Endometrial microvascular endothelial cells (primary cell): ENCODE results near the gene TMEM54. TPM values are rescaled to one million over a fixed set of nuclear protein-coding genes. Genes with fewer than 3 reads are reported as not detected.

ENCODE experiments used
- in situ Hi-C: cut with HindIII; loops from 2 replicates; pipeline ENCODE4 v1.10.0; 2017; ENCODE audit warnings: low sequenced_read_pairs, low pct_unique_long_range_greater_than_20kb; ENCODE audit errors: inconsistent ontology term
- total RNA-seq: library from RNA; depleted of rRNA; stranded (reverse); fragments of >200 nt; gene quantifications from one replicate; pipeline ENCODE4 v1.2.3, GENCODE V29; 2015; ENCODE audit errors: inconsistent ontology term

The TMEM54 gene
- total RNA-seq, 1 donor from 2014 or later: 8.0 TPM

DNA sequence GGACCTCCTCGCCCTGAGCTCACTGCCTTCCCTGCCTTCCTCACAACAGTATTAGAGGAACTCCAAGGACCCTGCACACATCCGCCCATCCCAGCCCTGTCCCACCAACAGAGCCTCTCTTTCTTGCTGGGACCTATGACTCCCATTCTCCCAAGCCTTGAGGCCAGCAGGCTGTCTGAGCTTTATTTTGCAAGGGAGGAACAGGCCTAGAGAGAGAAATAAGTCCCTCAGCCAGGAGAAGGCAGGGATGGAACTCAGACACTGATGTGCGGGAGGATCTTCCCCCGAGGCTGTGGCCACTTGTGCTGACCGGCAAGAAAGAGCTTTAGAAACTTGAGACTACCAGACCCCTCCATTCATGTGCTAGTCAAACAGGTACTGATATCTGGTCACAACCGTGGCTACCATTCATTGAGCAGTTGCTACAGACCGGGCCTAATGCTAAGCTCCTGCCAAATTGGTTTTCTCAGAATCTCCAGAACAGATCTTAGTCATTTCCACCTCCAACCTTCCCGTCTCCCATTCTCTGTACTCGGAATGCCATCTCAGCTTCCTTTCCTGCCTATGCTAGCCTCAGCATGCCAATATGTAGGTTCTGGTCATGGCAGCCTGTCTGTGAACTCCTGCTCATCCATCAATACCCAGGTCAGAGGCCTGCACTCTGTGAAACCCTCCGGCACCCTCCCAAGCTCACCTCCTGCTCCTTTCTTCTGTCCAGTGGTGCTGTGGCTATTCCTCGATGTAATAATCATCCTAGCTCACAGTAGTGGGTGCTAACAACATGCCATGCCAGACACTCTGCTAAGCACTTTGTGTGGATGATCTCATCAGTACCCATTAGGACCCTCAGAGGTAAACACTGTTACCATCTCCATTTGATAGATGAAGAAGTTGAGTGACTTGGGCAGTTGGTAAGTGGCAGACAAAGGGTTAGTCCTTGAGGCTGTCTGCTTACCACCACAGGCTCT lies 3.8 kb downstream of the TMEM54 start:
- in situ Hi-C loops: no loop called here

DNA sequence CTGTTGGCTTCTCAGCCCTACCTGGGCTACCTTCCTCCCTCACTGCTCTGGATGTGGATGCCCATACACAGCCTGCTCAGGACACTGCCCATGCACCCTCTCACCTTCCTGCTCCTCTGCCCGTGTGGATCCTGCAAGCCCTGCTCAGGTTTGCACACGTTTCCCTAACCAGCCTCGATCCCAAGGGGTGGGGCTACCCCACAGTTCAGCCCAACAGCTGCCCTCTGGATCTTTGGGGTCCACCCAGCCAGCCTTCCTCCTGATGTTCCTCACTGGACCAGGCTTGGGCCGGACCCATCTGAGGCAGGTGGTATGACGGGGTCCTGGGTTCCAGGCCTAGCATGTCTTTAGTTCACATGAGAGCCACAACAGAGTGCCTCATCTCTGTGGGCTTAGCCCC lies 4.7 kb downstream of the TMEM54 start:
- in situ Hi-C loops: no loop called here

DNA sequence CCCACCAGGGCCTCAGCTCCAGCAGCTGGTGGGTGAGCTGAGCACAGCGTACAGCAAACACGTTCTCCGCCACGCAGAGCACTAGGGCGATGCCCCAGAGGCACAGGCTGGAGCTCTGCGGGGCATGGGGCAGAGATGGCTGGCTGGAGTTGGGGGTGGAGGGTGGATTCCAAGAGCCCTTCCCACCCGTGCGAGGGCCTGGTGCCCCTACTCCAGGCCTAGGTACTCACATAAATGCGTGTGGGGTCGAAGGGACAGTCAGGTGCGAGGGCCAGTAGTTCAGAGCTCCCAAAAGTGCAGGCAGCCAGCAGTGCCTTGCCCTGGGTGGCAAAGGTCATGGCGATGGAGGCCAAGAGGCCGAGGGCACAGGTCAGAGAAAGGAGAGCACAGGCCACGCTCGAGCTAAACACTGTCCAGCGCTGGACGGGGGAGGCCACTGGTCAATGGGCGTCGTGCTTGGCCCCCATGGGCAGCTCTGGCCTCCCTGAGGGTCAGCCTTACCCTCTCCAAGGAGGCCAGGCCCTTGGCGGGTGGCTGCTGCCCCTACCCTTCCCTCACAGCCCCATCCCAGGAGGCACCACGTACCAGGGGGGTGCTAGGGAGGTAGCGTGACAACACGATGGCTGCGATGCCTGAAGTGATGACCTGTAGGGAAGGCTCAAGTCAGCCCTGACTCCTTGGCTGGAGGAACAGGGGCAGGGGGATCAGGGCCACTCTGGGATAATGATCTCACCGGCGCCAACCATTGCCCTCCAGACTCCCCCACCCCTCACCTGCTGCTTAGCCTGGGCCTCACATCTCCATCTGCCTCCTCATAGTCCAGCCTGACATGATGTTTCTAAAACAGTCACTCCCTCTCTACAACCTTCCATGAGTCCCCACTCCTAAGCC lies 5.6 kb downstream of the TMEM54 start:
- in situ Hi-C loops: no loop called here

DNA sequence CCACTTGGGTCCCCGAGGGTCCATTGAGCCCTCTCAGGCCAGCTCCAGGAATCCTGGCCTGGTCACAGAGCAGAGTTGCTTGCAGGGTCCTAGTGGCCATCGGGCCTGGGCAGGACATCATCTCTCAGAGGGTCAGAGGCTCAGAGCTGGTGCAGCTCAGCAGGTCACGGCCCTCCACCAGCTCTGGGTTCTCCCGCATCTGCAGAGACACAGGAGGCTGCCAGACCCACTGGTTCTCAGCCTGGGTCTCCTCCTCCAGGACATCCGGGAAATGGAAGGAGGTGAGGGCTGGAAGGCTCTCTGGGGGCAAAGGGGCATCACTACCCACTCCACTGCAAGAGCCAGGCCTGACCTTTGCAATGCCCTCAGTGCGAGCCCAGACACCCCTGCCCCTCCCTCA lies 6.5 kb downstream of the TMEM54 start:
- in situ Hi-C loops: no loop called here

DNA sequence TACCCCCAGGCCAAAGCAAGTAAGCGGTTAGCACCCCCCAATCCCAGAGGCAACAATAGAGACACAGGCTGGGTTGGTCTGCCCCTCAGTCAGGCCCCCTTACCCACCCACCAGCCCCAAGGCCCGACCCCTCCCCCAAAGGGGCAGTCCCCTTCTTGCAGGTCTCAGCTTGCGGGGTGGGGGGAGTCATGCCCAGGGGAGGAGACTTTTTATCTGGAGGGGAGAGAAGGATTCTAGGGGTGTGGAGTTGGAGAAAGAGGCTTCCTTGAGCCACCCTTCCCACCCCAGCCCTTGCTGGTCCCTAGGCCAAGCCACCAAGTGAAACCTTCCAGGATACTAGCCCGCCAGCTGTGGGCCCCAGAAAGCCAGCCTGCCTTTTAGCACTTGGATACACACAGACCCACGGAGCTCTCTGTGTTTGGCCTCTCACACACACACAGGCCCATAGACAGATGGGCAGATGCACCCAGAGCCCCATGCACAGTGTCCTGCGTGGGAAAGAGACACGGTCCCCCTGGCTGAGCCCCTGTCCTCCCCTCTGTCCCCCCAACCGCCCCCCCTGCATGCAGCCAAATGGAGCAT lies 7.1 kb downstream of the TMEM54 start:
- in situ Hi-C loops: no loop called here

DNA sequence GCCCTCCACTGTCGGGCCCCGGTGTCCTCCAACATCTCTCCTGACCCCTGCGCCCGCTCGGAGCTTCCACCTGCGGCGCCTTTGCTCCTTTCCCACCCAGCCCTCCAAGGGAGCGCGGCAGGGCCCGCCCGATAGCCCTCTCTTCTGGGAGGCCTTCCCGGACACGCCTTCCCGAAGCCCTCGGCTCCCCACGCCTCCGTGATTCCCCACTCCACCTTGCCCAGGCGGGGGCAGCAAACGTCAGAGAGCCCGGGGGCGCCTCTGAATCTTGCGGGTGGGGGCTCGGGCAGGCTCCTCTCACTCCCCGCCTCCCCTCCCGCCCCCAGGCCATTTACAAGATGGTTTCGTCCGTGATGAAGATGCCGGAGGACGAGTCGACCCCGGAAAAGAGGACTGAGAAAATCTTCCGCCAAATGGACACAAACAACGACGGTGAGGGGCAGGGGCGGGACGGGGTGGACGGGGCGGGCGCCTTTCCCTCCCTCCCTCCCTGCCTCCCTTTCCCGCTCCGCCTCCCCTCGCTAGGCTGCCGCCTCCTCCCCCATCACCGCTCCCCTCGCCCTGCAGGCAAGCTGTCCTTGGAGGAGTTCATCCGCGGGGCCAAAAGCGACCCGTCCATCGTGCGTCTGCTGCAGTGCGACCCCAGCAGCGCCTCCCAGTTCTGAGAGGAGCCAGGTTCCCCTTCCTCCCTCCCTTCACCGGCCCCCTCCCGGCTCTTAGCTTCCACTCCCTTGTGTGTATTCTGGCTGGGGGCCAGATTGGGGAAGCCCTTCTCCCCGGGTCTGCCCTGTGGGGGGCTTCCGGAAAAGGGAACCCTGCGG lies 7.8 kb downstream of the TMEM54 start:
- in situ Hi-C loops: no loop called here

DNA sequence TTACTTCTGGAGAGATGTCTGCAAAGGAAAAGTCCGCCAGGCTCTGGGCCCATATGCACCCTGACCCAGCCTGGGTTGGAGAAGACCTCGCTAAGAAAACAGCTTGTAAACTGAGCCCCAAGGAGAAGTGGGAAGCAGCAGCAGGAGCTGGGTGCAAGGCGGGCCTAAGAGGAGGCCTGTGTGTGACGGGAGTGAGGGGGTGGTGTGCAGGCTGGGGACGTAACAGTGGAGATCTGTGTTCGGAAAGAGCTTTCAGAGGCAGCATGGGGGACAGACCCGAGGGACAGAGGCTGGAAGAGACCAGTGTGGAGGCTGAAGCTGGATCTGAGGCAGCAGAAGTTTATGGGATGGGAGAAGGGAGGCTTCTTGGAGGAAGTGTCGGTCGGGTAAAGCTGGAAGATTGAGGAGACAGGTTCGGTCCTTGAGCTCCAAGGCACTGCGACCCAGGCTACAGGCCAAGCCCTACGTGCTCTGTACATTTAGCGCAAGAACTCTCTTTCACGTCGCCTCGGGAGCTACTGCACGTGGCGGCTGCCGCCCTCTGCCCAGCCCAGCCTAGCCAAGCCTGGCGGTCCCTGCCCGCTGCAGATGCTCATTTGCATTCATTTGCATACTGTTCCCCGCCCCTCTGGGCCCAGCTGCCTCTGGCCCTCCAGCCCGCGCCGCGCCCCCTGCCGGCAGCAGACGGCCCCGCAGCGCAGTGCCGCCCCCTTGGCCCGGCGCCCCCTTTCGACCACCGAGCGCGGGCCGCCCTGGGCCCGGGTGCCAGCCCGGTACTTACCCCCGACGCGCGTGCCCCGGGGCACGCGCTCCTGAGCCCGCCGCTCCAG lies 8.6 kb downstream of the TMEM54 start:
- in situ Hi-C loops: no loop called here

DNA sequence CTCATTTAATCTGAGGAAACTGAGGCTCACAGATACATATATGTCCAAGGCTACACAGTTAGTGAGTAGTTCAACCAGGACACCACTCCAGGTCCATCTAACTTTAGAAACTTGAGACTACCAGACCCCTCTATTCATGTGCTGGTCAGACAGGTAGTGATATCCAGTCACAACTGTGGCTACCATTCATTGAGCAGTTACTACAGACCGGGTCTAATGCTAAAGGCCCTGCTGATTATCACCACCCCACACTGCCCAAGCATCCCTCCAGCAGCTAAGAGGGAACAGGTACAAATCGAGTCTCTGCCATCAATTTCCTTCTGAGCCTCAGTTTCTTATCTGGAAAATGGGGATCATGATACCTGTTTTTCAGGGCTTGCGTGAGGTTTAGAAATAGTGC lies 9.6 kb downstream of the TMEM54 start:
- in situ Hi-C loops: no loop called here

DNA sequence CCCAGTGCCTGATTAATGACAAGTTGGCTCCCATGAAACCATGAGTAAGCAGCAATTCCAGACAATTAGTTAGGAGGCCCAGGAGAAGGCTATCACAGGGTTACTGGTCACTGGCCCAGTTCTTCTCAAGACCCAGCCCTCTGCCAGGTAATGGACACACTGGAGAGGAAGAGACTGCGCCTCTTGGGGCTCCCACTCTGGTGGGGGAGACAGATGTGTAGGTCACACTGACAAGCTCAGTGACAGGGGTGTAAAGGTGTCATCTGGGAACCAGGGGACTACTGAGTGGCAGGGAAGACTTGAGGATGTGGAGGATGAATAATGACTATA lies 10.0 kb downstream of the TMEM54 start:
- in situ Hi-C loops: no loop called here

DNA sequence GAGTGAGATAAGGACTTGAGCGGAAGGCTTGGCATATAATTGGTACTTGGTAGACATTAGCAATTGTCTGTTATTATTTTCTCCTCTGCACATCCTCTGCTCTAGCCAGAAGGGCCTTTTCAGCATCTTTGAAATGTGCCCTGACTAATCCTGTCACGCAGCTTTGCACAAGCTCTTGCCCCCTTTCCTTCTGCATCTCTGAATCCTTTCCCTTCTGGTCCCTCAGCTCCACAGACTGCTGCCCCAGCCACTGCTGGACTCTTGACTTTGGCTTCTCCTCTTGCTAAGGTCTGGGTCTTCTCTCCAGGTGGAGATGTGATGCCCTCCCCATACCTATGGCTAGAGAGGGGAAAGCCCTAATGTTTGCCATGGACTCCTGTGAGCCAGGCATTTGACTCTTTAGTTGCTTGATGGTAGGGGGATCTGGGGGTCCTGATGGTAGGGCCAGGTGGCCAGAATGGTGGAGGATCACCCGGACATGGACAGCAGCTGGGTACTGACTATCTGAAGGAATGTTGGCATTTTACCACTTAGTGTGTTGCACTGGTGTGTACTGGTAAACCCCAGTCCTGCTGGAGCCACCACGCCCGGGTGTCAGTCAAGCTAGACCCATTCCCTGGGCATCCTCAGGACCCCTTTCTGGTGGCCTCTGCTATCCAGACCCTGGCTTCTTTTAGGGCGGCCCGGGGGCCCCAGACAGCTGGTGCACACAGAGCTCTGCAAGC lies 10.5 kb downstream of the TMEM54 start:
- in situ Hi-C loops: no loop called here

DNA sequence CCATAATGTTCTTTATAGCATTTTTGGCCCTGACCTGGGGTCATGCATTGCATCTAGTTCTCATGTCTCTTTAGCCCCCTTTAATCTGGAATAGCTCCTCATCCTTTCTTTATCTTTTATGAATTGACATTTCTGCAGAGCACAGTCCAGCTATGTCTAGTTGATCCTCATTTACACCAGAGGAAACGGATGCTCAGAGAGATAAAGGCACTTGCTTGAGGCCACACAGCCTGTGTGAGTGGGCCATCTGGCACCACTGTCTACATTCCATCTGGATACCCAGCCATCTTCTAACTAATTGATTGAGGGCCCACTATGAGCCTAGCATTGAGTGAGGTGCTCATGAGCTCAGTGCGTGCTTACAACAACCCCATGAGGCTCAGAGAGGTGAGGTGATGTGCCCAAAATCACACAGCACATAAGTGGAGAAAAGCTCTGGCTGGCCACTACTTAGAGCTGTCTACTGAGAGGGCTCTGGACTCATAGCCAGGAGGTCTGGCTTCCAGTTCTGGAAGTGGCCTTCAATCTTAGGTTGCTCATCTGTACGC lies 11.4 kb downstream of the TMEM54 start:
- in situ Hi-C loops: no loop called here

DNA sequence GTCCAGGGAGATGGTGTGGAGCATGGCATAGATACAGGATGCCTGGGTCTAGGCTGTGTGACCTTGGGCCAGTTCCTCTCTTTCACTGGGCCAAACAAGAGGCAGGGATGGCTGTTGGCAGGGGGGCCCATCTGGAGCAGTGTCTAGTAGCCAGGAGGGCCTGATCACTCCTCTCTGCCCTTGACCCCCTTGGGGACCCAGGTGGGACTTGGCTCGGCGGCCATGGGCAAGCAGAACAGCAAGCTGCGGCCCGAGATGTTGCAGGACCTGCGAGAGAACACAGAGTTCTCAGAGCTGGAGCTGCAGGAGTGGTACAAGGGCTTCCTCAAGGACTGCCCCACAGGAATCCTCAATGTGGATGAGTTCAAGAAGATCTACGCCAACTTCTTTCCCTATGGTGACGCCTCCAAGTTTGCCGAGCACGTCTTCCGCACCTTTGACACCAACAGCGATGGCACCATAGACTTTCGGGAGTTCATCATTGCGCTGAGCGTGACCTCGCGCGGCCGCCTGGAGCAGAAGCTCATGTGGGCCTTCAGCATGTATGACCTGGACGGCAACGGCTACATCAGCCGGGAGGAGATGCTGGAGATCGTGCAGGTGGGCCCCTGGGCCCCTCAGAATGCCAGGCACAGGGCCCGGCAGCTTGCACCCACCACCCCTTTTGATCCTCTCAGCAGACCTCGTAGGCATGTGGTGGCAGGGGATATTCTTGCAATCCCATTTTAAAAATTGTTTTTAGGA lies 12.3 kb downstream of the TMEM54 start:
- in situ Hi-C loops: no loop called here

DNA sequence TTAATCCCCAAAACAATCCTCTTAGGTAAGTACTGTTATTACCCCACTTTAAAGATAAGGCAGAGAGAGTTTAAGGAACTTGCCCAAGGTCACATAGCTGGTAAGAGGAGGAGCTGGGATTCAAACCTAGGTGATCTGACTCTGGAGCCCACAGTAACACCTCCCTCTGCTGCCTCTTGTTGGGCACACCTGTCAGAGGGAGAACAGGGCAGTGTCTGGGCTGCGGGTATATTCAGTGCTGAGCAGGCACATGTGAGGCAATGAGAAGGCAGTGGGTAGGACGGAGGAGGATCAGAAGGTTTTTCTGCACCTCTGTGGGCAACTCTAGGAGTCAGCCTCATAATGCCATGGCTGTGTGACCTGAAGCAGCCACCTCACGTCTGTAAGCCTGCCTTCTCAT lies 13.1 kb downstream of the TMEM54 start:
- in situ Hi-C loops: no loop called here

DNA sequence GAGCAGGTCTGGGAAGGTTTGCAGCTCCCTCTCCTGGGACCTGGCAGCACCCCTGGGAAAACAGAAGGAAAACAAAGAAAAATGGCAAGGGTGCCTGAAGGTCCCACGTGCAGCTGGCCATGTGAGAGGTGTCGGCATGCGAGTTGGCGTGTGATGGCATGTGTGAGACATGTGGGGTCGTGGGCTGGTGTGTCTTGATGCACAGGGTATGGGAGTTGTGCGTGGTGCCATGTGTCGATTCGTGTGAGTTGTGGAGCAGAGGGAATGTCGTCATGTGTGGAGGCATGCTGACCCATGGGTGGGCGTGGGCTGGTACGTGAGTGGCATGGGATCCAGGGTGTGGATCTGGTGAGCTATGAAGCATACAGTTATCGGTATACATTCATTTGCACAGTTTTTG lies 13.6 kb downstream of the TMEM54 start:
- in situ Hi-C loops: no loop called here

DNA sequence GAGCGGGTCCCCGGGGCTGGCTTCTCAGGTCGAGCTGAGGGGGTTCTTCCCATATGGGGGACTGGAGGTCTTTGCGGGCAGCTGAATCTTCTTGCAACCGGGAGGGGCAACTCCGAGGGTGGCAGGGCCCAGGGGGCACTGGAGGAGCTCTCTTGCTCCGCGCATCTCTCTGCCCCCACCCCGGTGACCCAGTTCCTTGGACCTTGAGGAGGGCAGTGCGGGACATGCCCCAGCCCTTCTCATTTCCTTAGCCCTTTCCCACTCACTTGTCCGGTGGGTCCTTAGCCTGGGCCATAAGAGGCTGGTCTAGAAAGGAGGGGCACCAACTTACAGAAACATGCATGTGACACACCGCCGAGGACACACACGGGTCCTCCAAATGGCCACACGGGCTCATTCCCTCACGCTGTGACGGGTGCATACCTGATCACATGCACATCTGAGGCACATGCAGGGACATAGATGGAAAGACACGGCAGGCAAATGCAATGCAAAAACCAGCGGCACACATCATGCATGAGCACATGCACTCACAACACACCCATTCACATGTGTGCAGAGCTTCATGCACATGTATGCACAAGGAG lies 14.3 kb downstream of the TMEM54 start:
- in situ Hi-C loops: no loop called here
